GM12801 (cell line): ENCODE data around the gene MAP2K5.

Experiments used
- TF ChIP-seq, protein P1 (sequence below): IDR thresholded peaks from one replicate; pipeline ENCODE4 v1.5.1; 2011; ENCODE audit warnings: control low read depth; ENCODE audit not compliant: insufficient read length; ENCODE audit errors: extremely low read depth

The MAP2K5 gene

DNA sequence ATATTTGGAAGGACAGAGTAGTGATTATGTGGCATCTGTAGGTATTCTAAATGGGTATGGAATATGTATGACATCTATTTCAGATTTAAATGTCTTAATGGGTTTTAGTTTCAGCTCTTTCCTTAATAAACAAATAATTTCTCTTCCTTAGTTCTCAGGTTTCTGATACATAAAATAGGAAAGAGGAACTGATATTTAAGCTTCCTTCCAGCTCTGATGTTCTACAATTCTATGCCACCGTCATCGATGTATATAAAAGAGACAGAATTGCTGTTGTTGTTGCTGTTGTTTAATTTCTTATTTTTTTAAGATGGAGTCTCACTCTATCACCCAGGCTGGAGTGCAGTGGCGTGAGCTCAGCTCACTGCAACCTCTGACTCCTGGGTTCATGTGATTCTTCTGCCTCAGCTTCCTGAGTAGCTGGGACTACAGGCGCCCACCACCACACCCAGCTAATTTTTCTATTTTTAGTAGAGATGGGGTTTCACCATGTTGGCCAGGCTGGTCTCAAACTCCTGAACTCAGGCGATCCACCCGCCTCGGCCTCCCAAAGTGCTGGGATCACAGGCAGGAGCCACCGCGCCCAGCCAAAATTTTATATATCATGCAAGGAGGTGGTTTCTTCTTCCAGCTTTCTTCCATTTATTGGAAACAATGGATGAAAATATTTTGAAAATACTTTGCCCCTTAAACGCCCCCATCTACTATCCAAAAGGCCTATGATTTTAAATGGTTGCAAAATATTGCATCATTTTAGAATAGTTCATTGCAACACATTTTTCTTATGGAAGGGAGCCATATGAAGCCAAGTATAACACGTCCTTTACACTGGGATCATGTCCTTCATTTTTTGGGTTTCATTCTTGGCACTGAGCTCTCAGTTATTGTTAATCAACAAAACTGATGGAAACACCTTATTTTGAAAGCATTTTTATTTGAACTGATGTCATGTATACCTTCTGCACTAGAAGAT is 35.4 kb upstream of the MAP2K5 start:
- TF ChIP-seq, protein P1, sequence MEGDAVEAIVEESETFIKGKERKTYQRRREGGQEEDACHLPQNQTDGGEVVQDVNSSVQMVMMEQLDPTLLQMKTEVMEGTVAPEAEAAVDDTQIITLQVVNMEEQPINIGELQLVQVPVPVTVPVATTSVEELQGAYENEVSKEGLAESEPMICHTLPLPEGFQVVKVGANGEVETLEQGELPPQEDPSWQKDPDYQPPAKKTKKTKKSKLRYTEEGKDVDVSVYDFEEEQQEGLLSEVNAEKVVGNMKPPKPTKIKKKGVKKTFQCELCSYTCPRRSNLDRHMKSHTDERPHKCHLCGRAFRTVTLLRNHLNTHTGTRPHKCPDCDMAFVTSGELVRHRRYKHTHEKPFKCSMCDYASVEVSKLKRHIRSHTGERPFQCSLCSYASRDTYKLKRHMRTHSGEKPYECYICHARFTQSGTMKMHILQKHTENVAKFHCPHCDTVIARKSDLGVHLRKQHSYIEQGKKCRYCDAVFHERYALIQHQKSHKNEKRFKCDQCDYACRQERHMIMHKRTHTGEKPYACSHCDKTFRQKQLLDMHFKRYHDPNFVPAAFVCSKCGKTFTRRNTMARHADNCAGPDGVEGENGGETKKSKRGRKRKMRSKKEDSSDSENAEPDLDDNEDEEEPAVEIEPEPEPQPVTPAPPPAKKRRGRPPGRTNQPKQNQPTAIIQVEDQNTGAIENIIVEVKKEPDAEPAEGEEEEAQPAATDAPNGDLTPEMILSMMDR: no peak

DNA sequence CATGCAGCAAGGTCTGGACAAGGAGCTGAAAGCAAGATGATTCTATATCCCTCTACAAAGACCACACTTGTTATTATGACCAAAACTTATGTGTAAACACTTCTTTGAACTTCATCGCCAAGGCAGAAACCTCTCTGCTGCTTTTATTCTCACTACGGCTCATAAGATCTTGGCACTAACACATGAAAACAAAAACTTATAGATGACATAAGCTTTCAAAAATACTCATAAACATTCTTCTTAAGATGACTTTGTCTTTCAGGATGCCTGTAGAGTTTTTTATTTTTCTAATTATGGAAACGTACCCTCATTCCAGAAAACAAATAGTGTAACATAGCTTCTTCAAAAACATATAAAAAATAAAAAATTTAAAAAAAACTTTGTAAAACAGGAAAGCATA is 34.1 kb upstream of the MAP2K5 start:
- TF ChIP-seq, protein P1: no peak

DNA sequence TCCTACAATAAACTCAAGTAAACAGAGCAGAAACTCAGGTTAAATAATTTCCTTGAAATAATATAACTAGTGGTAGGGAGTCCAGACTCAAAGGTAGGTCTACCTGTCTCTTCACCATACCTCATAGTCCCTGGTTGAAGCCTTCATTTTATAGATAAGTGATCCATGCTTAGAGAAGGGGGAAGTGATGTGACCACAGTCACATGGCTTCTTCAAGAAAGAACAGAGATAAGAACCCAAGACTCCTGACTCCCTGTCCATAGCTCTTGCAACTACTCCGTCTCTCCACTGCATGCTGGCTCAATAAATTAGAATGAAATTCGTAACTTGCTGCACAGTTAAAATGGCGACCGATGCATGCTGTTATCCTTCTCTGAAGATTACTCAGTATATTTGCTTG is 32.6 kb upstream of the MAP2K5 start:
- TF ChIP-seq, protein P1: no peak

DNA sequence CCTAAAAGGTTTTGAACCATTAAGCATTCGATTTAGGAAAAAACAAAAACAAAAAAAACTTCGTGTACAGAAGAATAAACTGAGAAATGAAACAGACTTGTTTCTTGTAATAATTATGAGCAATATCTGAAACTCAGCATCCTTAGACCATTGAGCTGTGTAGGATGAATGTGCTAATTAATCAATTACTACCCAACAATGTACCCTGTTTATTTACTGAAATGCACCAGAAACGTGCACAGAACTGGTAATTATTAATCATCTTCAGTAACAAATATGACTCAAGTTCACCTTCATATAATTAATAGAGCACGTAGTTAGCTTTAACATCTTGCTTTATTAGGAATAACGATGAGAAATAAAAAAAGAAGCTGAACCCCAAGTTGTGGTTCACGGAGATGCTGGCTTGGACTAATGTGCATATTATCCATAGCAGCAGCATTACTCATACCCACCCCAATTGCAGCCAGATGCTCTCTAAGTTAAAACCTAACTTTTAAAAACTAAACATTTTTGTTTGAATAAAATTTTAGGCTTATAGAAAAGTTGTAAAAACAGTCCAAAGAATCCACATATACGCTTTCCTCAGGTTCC is 31.8 kb upstream of the MAP2K5 start:
- TF ChIP-seq, protein P1: no peak

DNA sequence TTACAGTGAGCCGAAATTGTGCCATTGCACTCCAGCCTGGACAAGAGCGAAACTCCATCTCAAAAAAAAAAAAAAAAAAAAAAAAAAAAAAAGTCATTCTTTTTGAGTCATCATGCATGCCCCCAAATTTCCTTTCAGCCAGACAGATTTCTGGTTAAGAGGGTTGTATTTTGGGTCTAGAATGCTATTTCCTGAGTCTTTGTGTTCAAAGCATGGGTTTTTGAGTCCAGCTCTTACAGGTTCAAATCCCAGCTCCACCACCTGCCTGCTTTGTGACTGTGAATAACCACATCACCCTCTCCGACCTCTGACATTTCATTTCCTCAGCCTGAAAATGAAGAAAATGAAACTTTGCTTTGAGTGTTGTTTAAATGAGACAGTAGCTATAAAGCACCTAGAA is 30.9 kb upstream of the MAP2K5 start:
- TF ChIP-seq, protein P1: no peak

DNA sequence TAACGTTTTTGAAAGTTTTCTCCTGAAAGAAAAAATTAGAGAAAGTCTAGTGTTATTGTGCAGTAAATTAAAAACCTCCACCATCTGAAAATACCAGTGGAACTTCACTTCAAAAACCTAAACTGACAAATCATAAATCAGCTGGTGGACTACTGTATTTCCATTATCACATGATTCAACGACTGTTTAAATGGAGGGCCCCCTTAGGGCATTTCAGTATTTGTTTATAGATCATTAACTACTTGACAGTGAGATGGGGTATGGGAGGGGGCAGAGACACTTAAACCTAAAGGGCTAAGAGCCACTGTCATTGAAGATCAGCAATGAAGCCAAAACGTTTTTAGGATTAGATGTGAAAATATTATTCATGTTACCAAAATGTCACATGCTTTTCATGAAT is 30.4 kb upstream of the MAP2K5 start:
- TF ChIP-seq, protein P1: no peak

DNA sequence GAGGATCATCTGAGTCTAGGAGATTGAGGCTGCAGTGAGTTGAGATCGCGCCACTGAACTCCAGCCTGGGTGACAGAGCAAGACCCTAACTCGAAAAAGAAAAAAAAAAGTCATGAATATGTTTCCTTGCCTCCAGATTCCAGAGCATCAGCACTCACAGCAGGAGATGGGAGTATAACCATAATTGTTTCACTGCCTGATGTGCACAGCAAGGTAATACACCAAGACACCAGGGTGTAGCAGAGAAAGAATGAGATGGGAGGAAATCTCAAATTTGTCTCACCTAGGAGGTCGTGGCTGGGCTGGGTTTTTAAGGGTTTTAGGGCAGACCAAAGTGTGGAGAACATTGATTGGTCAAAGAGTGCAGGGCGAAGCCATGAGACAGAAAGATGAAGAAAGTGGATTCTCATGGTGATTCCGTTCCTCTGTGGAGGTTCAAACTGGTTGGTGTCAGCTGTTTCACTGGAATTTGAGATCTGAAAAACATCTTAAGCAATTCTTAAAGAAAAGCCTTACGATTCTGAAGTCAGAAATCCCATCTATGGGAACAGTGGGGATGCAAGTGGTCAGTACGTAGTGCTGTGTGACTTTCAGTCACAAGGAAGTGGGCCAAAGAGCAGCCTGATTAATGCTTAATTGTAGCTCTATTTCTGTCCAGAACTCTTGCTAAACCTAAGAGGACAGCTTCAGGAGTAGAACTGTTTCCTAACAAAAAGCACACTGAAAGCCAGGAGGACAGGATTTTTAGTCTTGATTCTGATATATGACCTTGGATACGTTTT is 29.4 kb upstream of the MAP2K5 start:
- TF ChIP-seq, protein P1: no peak
